ENCODE results near the gene UNC13A.
A peak's percentile ranks its signal among the peaks of the same experiment; 100 is the strongest.

UNC13A gene

GRCh38 chr19:17687857-17688784 lies at the start of gene UNC13A:
UNC13A (minus strand) TSS chr19:17688354; CDS start chr19:17688199, 155 bp downstream.
- peak; percentile 25 to 34 for DNase-seq

GRCh38 chr19:17737690-17738153 lies 49.6 kb upstream of the UNC13A start:
- no peak for DNase-seq

- no peak for DNase-seq
These were observed 47.3 kb upstream of the UNC13A start for GRCh38 chr19:17735410-17735809.

GRCh38 chr19:17734146-17734545 lies 46.0 kb upstream of the UNC13A start:
- no peak for DNase-seq

- no peak for DNase-seq
These were observed 45.0 kb upstream of the UNC13A start for GRCh38 chr19:17733127-17733526.

GRCh38 chr19:17727843-17728242 lies 39.7 kb upstream of the UNC13A start:
- DNase-seq = no peak

- no peak for DNase-seq
These were observed 39.0 kb upstream of the UNC13A start for GRCh38 chr19:17726964-17727773.

GRCh38 chr19:17726136-17726741 lies 38.1 kb upstream of the UNC13A start:
- no peak for DNase-seq

GRCh38 chr19:17725422-17726078 lies 37.4 kb upstream of the UNC13A start:
- DNase-seq = no peak

GRCh38 chr19:17724655-17725054 lies 36.5 kb upstream of the UNC13A start:
- DNase-seq = no peak

- no peak for DNase-seq
These were observed 34.6 kb upstream of the UNC13A start for GRCh38 chr19:17722655-17723240.

- peak in 1 of 2 donors; percentile 40 for DNase-seq
These were observed 33.7 kb upstream of the UNC13A start for GRCh38 chr19:17721821-17722220.

GRCh38 chr19:17721111-17721628 lies 33.0 kb upstream of the UNC13A start:
- DNase-seq = no peak

GRCh38 chr19:17720440-17720839 lies 32.3 kb upstream of the UNC13A start:
- no peak for DNase-seq

- peak in 1 of 2 donors; percentile 6 for DNase-seq
These were observed 31.7 kb upstream of the UNC13A start for GRCh38 chr19:17719730-17720400.

GRCh38 chr19:17718947-17719711 lies 31.0 kb upstream of the UNC13A start, which contains the start of gene MAP1S:
MAP1S (plus strand) TSS chr19:17719480; CDS start chr19:17719503, 23 bp downstream.
- DNase-seq = peak; percentile 59 to 66

GRCh38 chr19:17718550-17718946 lies 30.4 kb upstream of the UNC13A start:
- no peak for DNase-seq

GRCh38 chr19:17716309-17716929 lies 28.3 kb upstream of the UNC13A start:
- no peak for DNase-seq

GRCh38 chr19:17711851-17712250 lies 23.7 kb upstream of the UNC13A start:
- DNase-seq = no peak

- no peak for DNase-seq
These were observed 18.6 kb upstream of the UNC13A start for GRCh38 chr19:17706750-17707181.
